HG03135 (cell line): ENCODE measurements around the gene UBE2M.
A peak's percentile ranks its signal among the peaks of the same experiment; 100 is the strongest.
"Not testable (repeated sequence)": the region's sequence is repeated elsewhere in the genome, so short reads cannot be mapped to it uniquely, and the experiment has no call there.

Source experiments
- ATAC-seq: cut with Tn5 transposase; IDR thresholded peaks from one replicate; pipeline ENCODE4 v1.9.1; 2021; ENCODE audit warnings: mild to moderate bottlenecking, moderate library complexity; ENCODE audit not compliant: unreplicated experiment

The UBE2M gene

DNA sequence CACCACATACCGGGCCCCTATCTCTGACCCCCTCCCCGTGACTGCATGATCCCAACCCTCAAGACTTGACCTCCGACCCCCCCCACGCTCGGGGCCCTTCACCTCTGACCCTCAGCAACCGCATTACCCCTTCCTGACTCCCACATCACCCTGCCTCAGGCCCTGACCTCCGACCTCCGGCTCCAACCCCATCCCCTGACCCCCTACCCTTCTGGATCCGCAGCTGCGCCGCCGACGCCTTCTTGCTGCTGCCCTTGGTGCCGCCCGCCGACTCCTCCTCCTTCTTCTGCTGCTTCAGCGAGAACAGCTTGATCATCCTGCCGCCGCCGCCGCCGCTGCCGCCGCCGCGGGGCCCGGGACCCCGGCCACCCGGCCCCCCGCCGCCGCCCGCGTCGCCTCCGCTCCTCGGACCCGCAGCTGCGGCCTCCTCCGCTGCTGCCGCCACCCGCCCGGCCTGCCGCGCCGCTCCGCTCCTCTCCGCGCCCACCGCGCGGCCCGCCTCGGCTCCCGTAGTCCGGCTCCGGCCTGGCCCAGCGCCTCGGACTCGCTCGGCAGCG lies at the start of gene UBE2M:
Gene UBE2M, minus strand, starts transcription at position 546 of the 557 bp plus-strand sequence. Its CDS starts 230 bp downstream, at position 316.
- peak; percentile 1 for ATAC-seq

DNA sequence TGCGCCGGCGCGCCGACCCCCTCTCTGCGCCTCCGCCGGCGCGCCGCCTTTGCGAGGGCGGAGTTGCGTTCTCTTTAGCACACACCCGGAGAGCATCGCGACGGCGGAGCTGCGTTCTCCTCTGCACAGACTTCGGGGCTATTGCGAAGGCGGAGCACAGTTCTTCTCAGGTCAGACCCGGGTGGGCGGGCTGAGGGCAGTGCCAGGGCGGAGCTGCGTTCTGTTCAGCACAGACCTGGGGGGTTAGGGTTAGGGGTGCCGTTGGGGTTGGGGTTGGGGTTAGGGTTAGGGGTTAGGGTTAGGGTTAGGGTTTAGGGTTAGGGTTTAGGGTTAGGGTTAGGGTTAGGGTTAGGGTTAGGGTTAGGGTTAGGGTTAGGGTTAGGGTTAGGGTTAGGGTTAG lies 48.8 kb upstream of the UBE2M start:
- ATAC-seq = not testable (repeated sequence)

- ATAC-seq = not testable (repeated sequence)
Observed at GRCh38 chr19:58606251-58606896, 48.0 kb upstream of the UBE2M start.

DNA sequence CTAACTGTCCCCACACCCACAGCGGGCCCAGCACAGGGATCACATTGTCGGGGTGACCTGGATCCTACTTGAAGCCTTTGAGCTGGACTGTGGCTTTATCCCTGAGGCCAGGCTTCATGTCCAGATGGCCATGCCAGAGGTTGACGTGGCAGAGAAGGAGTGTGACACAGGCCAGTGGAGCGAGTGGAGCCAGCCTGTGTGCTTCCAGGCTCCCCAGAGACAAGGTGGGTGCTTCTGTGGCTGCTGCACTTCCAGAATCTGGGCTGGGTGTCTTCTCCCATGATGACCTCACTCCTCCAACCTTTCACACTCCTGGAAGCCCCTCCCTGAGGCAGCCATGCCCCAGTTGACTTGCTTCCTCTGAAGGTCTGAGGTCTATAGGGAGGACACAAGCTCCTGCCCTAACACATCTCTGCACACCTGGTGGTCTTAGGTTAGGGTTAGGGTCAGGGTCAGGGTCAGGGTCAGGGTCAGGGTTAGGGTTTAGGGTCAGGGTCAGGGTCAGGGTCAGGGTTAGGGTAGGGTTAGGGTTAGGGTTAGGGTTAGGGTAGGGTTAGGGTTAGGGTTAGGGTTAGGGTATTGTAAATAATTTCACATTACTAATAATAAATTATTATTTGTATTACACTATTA lies 27.8 kb upstream of the UBE2M start:
- no peak for ATAC-seq

- no peak for ATAC-seq
Observed at GRCh38 chr19:58585442-58586132, 27.2 kb upstream of the UBE2M start.

DNA sequence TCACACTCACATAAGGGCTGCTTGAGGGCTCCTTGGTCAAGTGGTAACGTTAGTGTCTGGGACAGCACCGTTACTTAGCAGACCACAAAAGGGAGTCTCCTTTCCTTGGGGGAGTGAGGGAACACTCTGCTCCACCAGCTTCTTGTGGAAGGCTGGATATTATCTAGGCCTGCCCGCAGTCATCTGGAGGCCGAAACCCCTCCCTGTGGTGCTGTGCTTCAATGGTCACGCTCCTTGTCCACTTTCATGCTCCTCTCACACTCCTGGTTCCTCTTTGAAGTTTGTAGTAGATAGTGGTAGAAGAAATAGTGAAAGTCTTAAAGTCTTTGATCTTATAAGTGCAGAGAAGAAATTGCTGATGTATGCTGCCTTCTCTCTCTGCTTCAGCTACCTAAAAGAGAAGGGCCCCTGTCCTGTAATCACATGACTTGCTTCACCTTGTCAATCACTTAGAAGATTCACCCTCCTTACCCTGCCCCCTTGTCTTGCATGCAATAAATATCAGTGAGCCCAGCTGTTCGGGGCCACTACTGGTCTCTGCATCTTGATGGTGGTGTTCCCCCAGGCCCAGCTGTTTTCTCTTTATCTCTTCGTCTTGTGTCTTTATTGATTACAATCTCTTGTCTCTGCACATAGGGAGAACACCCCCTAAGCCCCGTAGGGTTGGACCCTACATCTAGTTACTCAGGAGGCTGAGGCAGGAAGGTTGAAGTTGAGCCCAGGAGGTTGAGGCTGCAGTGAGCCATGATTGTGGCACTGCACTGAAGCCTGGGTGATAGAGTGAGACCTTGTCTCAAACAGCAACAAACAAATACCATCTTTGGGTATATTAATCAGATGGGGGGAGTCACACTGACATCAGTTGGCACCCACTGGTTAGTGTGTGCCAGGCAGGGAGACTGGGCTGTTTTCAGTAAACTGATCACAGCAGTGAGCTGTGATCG lies 26.4 kb upstream of the UBE2M start:
- no peak for ATAC-seq

DNA sequence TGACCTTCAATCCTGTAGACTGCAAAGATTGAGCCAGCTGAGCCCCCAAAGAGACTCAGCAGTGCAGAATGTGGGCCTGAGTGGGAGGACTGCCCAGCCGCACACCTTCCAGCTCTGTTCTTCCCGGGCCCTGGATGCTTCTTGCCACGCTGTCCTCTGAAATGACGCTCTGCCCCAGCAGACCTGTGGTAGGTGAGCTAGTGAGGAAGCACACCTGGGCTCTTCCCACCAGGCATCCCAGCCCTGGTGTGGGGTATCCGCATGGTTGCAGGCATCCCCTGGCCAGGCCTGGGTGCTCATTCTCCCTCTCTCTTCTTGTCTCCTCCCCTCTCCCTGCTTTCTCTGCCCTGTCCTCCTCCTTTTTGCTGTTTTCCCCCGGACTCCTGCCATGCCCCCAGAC lies 24.6 kb upstream of the UBE2M start:
- ATAC-seq = no peak

DNA sequence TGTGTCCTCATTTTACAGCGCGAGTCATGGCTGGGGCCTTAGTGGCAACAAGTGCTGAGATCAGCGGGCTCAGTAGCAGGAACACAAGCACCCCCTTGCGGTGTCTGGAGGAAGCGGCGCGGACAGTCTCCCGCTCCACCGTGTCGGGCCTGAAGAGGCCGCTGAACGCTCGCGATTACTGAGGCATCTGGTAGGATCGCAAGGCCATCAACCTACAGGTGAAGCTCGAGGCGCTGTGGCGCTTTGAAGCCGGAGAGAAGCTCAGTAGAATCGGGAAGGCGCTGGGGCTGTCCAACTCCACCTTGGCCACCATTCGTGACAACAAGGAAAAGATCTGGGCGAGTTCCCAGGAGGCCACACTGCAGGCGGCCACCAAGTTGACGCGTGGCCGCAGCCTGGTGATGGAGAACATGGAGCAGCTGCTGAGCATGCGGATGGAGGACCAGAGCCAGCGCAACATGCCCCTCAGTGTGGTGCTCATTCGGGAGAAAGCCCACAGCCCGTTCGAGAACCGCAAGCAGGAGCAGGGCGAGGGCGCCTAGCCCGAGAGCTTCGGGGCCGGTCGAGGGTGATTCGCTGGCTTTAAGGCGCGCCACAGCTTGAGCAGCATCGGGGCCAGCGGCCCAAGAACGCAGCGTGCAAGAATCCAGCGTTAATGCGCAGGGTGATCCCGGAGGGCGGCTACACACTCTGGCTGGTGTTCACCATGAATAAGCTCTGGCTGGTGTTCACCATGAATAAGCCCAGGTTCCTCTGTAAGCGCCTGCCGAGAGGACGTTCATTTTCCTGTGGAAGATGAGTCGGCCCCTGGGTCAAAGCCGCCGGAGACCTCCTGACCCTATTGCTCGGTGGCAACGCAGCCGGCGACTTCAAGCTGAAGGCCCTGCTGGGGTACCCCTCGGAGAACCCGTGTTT lies 23.1 kb upstream of the UBE2M start:
- no peak for ATAC-seq

DNA sequence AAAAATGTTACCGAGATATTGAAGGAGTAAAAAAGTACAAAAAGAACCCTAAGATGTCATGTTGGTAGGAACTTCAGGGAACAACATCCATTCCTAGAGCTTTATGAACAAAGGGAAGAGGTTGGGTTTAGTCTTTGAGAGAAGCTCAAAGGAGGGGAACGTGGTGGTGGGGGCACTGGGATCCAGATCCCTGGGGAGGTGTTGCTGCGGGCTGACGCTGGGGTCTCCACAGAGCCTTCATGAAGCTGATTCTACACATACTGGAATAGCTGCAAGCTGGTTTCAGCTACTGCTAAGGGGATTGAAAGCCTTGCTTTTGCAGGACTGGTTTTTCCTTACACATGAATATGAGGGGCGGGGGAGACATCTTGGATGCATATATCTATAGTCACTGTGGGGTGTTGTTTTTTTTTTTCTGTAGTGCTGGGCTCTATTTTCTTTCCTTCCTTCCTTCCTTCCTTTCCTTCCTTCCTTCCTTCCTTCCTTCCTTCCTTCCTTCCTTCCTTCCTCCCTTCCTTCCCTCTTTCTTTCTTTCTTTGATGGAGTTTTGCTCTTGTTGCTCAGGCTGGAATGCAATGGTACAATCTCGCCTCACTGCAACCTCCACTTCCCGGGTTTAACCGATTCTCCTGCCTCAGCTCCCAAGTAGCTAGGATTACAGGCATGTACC lies 21.2 kb upstream of the UBE2M start:
- no peak for ATAC-seq

DNA sequence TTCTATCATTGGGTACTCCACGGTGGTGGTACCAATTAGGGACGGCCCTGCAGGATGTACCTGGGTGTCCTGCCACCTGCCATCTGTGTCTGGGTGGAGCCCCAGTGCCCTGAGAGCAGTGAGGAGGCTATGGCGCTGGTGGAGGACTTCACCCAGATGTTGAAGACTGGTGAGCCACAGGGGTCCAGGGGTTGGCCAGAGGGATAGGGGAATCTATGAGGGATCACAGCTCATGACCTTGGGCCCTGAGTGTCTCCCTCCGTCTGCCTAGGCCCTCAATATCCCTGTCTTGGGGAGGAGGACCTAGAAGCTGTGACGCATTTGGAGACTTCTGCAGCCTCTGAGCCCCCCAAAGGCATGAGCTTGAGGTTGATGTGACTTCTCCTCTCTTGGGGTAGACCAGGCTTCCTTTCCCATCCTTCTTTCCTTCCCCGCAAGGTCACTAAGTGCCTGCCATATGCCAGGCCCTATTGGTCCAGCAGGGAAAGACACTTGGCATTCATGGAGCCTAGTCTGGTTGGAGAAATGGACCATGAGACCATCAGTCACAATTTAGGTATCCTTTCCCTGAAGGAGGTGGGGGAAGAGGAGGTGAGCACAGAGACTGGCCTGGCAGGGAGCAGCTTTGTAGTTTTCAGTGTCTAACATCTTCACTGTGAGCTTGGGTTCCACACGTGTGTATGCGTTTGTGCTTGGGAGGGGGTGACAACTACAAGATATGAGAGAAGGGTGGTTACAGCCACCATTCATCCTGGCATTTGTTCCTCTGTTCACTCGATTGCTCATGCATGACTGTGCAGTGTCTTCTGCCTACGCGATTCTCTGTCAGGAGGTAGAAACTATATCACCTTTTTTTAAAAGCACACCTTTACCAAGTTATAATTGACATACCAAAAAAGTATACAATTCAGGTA lies 19.9 kb upstream of the UBE2M start:
- ATAC-seq = no peak

DNA sequence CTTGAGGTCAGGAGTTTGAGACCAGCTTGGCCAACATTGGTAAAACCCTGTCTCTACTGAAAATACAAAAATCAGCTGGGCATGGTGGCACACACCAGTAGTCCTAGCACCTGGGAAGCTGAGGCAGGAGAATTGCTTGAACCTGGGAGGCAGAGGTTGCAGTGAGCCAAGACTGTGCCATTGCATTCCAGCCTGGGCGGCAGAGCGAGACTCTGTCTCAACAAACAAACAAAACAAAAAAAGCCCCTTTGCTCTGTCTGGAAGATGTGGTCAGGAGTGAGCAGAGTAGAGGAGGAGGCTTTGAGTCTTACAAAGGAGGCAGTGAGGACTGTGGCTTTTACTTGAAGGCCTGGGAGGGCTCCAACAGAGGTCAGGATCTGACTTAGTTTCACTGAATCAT lies 19.2 kb upstream of the UBE2M start:
- not testable (repeated sequence) for ATAC-seq

DNA sequence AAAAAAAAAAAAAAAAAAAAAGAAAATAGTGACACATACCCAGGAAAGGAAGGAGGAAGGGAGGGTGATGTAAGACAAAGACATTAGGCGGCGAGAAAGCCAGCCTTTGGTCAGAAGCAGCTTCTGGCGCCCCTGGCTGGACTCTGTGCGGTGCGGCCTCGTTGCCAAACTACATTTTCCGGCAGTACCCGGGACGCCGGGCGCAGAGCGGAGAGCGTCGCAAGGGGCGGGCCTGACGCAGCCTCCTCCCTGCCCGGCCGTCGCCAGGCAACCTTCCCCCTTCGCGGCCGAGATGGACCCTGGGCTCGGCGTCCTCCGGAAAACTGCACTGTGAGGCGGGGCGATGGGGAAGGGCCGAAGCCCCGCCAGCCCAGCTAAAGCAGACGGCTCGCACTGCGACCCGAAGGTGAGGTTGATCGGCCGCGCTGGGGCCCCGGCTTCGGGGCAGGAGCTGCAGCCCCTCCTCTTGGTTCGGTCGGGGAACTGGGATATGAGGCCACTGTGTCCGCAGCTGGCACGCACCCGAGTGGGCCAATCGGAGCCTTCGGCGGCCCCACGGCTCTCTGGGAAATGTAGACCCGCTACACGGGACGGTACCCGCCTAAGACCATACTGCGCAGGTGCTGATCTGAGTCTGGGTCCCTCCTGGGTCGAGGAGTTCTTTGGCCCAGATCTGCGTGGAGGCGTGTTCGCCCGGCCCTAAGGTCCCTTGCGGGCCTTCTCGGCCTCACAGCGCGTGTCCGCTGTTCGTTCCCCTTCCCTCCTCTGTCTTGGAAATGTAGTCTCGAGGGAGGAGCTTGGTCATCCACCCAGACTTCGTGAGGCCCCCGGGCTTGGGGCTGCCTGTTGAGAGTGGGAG lies 17.0 kb upstream of the UBE2M start:
- ATAC-seq = peak; percentile 34

DNA sequence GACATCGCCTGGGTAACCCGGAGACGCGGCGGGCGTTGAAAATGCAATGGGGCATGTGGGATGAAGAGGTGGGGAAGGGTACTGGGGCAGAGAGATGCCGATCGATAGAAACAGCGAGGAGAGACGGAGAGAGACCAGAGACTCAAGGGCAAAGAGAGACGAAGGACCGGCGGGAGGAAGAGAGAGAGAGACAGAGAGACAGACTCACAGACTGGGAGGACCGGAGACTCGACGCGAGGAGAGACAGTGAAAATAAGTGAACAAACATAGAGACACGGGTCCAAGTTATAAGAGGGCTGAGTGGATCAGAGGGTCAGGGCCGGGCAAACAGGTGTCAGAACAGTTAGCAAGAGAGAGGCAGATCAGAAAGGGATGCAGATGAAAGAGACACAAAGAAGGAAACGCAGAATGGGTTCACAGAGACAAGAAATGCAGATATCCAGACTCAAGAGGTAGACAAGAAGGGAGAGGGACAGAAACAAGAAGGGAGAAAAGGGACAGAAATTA lies 15.3 kb upstream of the UBE2M start:
- ATAC-seq = no peak

- peak; percentile 55 for ATAC-seq
Observed at GRCh38 chr19:58572818-58573657, 14.6 kb upstream of the UBE2M start, which contains the start of gene MZF1. TSS of gene MZF1 (minus strand) at chr19:58573335. CDS start at chr19:58571389, 1,946 bp downstream.

GRCh38 chr19:58572026-58572817 lies 13.8 kb upstream of the UBE2M start:
- no peak for ATAC-seq
